IPS-20b (cell line): Measurements from ENCODE around the gene C1orf159.

Experiments used
- H3K27ac ChIP-seq: one replicate; pipeline ENCODE4 v1.5.1; 2013; ENCODE audit warnings: low read length
- H3K27me3 ChIP-seq: 2 replicates; pipeline ENCODE4 v1.6.1; 2013; ENCODE audit warnings: mild to moderate bottlenecking, low read length, inconsistent platforms; ENCODE audit not compliant: insufficient read depth
- H3K36me3 ChIP-seq: 2 replicates; pipeline ENCODE4 v1.6.1; 2013; ENCODE audit warnings: low read depth, mild to moderate bottlenecking, inconsistent platforms, low read length, moderate library complexity; ENCODE audit not compliant: insufficient read depth
- H3K4me1 ChIP-seq: 2 replicates; pipeline ENCODE4 v1.6.1; 2013; ENCODE audit warnings: mild to moderate bottlenecking, control low read depth, inconsistent platforms, low read length, moderate library complexity; ENCODE audit not compliant: insufficient read depth
- H3K4me3 ChIP-seq: 2 replicates; pipeline ENCODE4 v1.5.1; 2013; ENCODE audit warnings: mild to moderate bottlenecking, low read length, inconsistent platforms
- H3K9ac ChIP-seq: 2 replicates; pipeline ENCODE4 v1.6.1; 2013; ENCODE audit warnings: low read depth, mild to moderate bottlenecking, inconsistent platforms, low read length, moderate library complexity
- H3K9me3 ChIP-seq: 2 replicates; pipeline ENCODE4 v1.6.1; 2013; ENCODE audit warnings: mild to moderate bottlenecking, low read depth, low read length, inconsistent platforms; ENCODE audit not compliant: insufficient read depth

Gene C1orf159

GRCh38 chr1:1120096-1120495 is 4.2 kb upstream of the C1orf159 start:
- Histone ChIP-seq H3K9me3 (no peaks in the 10 kb centered on the region), H3K4me3 (no peak overlapping the region), H3K27ac (no peak overlapping the region), H3K36me3 (no peaks in the 10 kb centered on the region), H3K4me1 (no peaks in the 10 kb centered on the region), H3K27me3 (peaks cover 42% of the 10 kb centered on the region), H3K9ac (no peak overlapping the region)

- Histone ChIP-seq H3K4me1 (peaks cover 2% of the 10 kb centered on the region; the same call in 1 of the 2 replicates), H3K36me3 (no peaks in the 10 kb centered on the region), H3K9me3 (no peaks in the 10 kb centered on the region), H3K4me3 (no peak overlapping the region), H3K27ac (no peak overlapping the region), H3K27me3 (peaks cover 42% of the 10 kb centered on the region), H3K9ac (no peak overlapping the region)
Measured at GRCh38 chr1:1119272-1119890, 3.5 kb upstream of the C1orf159 start.

GRCh38 chr1:1118876-1119220 is 3.0 kb upstream of the C1orf159 start:
- H3K9ac ChIP-seq, result no peak overlapping the region
- no peak overlapping the region for H3K27ac ChIP-seq
- peaks cover 2% of the 10 kb centered on the region; the same call in 1 of the 2 replicates for H3K4me1 ChIP-seq
- no peak overlapping the region for H3K4me3 ChIP-seq
- H3K9me3 ChIP-seq, result no peaks in the 10 kb centered on the region
- H3K36me3 ChIP-seq, result no peaks in the 10 kb centered on the region
- H3K27me3 ChIP-seq, result peaks cover 42% of the 10 kb centered on the region

GRCh38 chr1:1118011-1118875 is 2.4 kb upstream of the C1orf159 start:
- no peaks in the 10 kb centered on the region for H3K9me3 ChIP-seq
- H3K27me3 ChIP-seq, result peaks cover 42% of the 10 kb centered on the region
- H3K27ac ChIP-seq, result no peak overlapping the region
- no peak overlapping the region for H3K4me3 ChIP-seq
- peaks cover 3% of the 10 kb centered on the region; the same call in 1 of the 2 replicates for H3K36me3 ChIP-seq
- no peak overlapping the region for H3K9ac ChIP-seq
- H3K4me1 ChIP-seq, result peaks cover 2% of the 10 kb centered on the region; the same call in 1 of the 2 replicates

GRCh38 chr1:1117469-1117831 is 1.6 kb upstream of the C1orf159 start:
- no peak overlapping the region for H3K27ac ChIP-seq
- no peak overlapping the region for H3K4me3 ChIP-seq
- H3K27me3 ChIP-seq, result peaks cover 34% of the 10 kb centered on the region
- no peak overlapping the region for H3K9ac ChIP-seq
- H3K4me1 ChIP-seq, result peaks cover 2% of the 10 kb centered on the region; the same call in 1 of the 2 replicates
- H3K36me3 ChIP-seq, result peaks cover 5% of the 10 kb centered on the region; the same call in 1 of the 2 replicates
- H3K9me3 ChIP-seq, result no peaks in the 10 kb centered on the region; the same call in 1 of the 2 replicates

GRCh38 chr1:1116701-1117468 is 996 bp upstream of the C1orf159 start:
- Histone ChIP-seq H3K27ac (no peak overlapping the region), H3K4me1 (peaks cover 2% of the 10 kb centered on the region; the same call in 1 of the 2 replicates), H3K27me3 (peaks cover 31% of the 10 kb centered on the region), H3K9me3 (no peaks in the 10 kb centered on the region; the same call in 1 of the 2 replicates), H3K36me3 (peaks cover 5% of the 10 kb centered on the region; the same call in 1 of the 2 replicates), H3K4me3 (peak overlapping the region; percentile 56; the same call in 1 of the 2 replicates), H3K9ac (no peak overlapping the region)

GRCh38 chr1:1115136-1115785 is 628 bp downstream of the C1orf159 start:
- Histone ChIP-seq H3K9me3 (no peaks in the 10 kb centered on the region; the same call in 1 of the 2 replicates), H3K4me3 (peak overlapping the region; percentile 67; the same call in 1 of the 2 replicates), H3K27ac (no peak overlapping the region), H3K36me3 (peaks cover 5% of the 10 kb centered on the region; the same call in 1 of the 2 replicates), H3K27me3 (peaks cover 24% of the 10 kb centered on the region), H3K4me1 (peaks cover 2% of the 10 kb centered on the region; the same call in 1 of the 2 replicates), H3K9ac (peak overlapping the region; percentile 53; the same call in 1 of the 2 replicates)

- peaks cover 5% of the 10 kb centered on the region; the same call in 1 of the 2 replicates for H3K36me3 ChIP-seq
- no peak overlapping the region for H3K9ac ChIP-seq
- H3K4me3 ChIP-seq, result peak overlapping the region; percentile 67; the same call in 1 of the 2 replicates
- peaks cover 2% of the 10 kb centered on the region; the same call in 1 of the 2 replicates for H3K4me1 ChIP-seq
- no peaks in the 10 kb centered on the region; the same call in 1 of the 2 replicates for H3K9me3 ChIP-seq
- no peak overlapping the region for H3K27ac ChIP-seq
- H3K27me3 ChIP-seq, result peaks cover 24% of the 10 kb centered on the region
Measured at GRCh38 chr1:1114431-1114830, 1.5 kb downstream of the C1orf159 start.

- Histone ChIP-seq H3K4me1 (peaks cover 2% of the 10 kb centered on the region; the same call in 1 of the 2 replicates), H3K27me3 (peaks cover 4% of the 10 kb centered on the region), H3K36me3 (peaks cover 5% of the 10 kb centered on the region; the same call in 1 of the 2 replicates), H3K9me3 (no peaks in the 10 kb centered on the region; the same call in 1 of the 2 replicates), H3K27ac (no peak overlapping the region), H3K4me3 (no peak overlapping the region), H3K9ac (no peak overlapping the region)
Measured at GRCh38 chr1:1112237-1112985, 3.5 kb downstream of the C1orf159 start.

- no peaks in the 10 kb centered on the region for H3K27me3 ChIP-seq
- H3K27ac ChIP-seq, result no peak overlapping the region
- H3K9me3 ChIP-seq, result no peaks in the 10 kb centered on the region; the same call in 1 of the 2 replicates
- no peak overlapping the region for H3K9ac ChIP-seq
- H3K36me3 ChIP-seq, result peaks cover 5% of the 10 kb centered on the region; the same call in 1 of the 2 replicates
- H3K4me3 ChIP-seq, result no peak overlapping the region
- peaks cover 2% of the 10 kb centered on the region; the same call in 1 of the 2 replicates for H3K4me1 ChIP-seq
Measured at GRCh38 chr1:1111516-1112236, 4.2 kb downstream of the C1orf159 start.
